Esophagus muscularis mucosa (tissue), 4 donors: ENCODE results near the gene C1orf105. TPM values are rescaled to one million over a fixed set of nuclear protein-coding genes. Genes with fewer than 3 reads are reported as not detected.

ENCODE experiments used
- DNase-seq: peaks from one replicate; pipeline ENCODE4 v3.0.0-alpha.2; 2017; ENCODE audit errors: extremely low spot score
- H3K27ac ChIP-seq, 4 donors: fragments of 200-600 bp; sonication (generic); replicated peaks in 1 of 4; 1 replicate in 3 of 4; 2 replicates in 1 of 4; pipeline ENCODE4 v1.5.1; 2016 to 2019; ENCODE audit warnings: mild to moderate bottlenecking in 1 of 4
- H3K27me3 ChIP-seq, 4 donors: fragments of 200-600 bp; sonication (generic); one replicate each; pipeline versions ENCODE4 v1.5.1 to v1.6.0; 2016 to 2019
- H3K36me3 ChIP-seq, 4 donors: fragments of 200-600 bp; sonication (generic); one replicate each; pipeline ENCODE4 v1.5.1; 2016 to 2019
- H3K4me1 ChIP-seq, 4 donors: fragments of 200-600 bp; sonication (generic); one replicate each; pipeline ENCODE4 v1.5.1; 2016 to 2019
- H3K4me3 ChIP-seq, 4 donors: fragments of 200-600 bp; sonication (generic); 1 replicate in 2 of 4; 2 replicates in 2 of 4; pipeline ENCODE4 v1.5.1; 2016 to 2019; ENCODE audit warnings: mild to moderate bottlenecking in 4 of 4, moderate library complexity in 1 of 4
- H3K9me3 ChIP-seq, 4 donors: fragments of 200-600 bp; sonication (generic); 1 replicate in 3 of 4; 2 replicates in 1 of 4; pipeline ENCODE4 v1.5.1; 2016 to 2019
- CTCF ChIP-seq, 3 experiments: fragments of 200-600 bp in 2 of 3; fragments of 450-650 bp in 1 of 3; sonication (generic) in 2 of 3; IDR thresholded peaks; one replicate each; pipeline ENCODE4 v1.5.1; 2017 to 2019; ENCODE audit warnings: antibody characterized with exemption in 3 of 3, mild to moderate bottlenecking in 2 of 3, moderate library complexity in 1 of 3
- EP300 ChIP-seq: sonication (generic); formaldehyde crosslinking; IDR thresholded peaks from one replicate; pipeline ENCODE4 v1.6.1; 2017; ENCODE audit warnings: antibody characterized with exemption
- POLR2A ChIP-seq: fragments of 450-650 bp; IDR thresholded peaks from one replicate; pipeline ENCODE4 v1.6.1; 2017; ENCODE audit warnings: antibody characterized with exemption, moderate library complexity, mild to moderate bottlenecking, low read depth
- POLR2AphosphoS5 ChIP-seq, 2 donors: sonication (generic); formaldehyde crosslinking; IDR thresholded peaks; one replicate each; pipeline ENCODE4 v1.6.1; 2017; ENCODE audit warnings: antibody characterized with exemption in 2 of 2
- WGBS: methylation state at CpG from one replicate; pipeline ENCODE4 v1.1.5; 2018; 5-methylcytosine and 5-hydroxymethylcytosine counted together
- intact Hi-C: fragments of 100-400 bp; cut with DNase I; formaldehyde crosslinking; loops from one replicate; pipeline ENCODE4 v1.15.1; 2023
- total RNA-seq, 4 donors: library from RNA; depleted of rRNA; stranded (reverse); fragments of >200 nt; gene quantifications; one replicate each; pipeline versions ENCODE4 v1.1.0 to v1.2.1, GENCODE V29; 2016

C1orf105 gene
- total RNA-seq, 4 donors from 2014 or later, result not detected

GRCh38 chr1:172507741-172508140 is 87.3 kb downstream of the C1orf105 start:
- H3K27ac ChIP-seq, result peak overlapping the region in 1 of 4 donors; percentile 30
- no peaks in the 10 kb centered on the region for H3K36me3 ChIP-seq
- H3K4me1 ChIP-seq, result peaks cover 0 to 8% (median 0%) of the 10 kb centered on the region in 4 donors
- no peak for DNase-seq
- no peaks in the 10 kb centered on the region for H3K9me3 ChIP-seq
- no peak overlapping the region for H3K4me3 ChIP-seq
- intact Hi-C loops, result no loop called here
- H3K27me3 ChIP-seq, result no peaks in the 10 kb centered on the region
- TF ChIP-seq CTCF (IDR thresholded peaks at IDR 0.05) (no peak), EP300 (no peak), POLR2AphosphoS5 (IDR thresholded peaks at IDR 0.05) (no peak), POLR2A (no peak)

- Histone ChIP-seq H3K4me3 (no peak overlapping the region), H3K27ac (no peak overlapping the region), H3K9me3 (no peaks in the 10 kb centered on the region), H3K4me1 (peaks cover 0 to 8% (median 0%) of the 10 kb centered on the region in 4 donors), H3K36me3 (no peaks in the 10 kb centered on the region), H3K27me3 (no peaks in the 10 kb centered on the region)
- WGBS, result 88% methylated on average over 3 of the region's 3 CpGs
- DNase-seq, result no peak
- TF ChIP-seq CTCF (IDR thresholded peaks at IDR 0.05) (no peak), POLR2A (no peak), EP300 (no peak), POLR2AphosphoS5 (IDR thresholded peaks at IDR 0.05) (no peak)
- intact Hi-C loops, result no loop called here
These were observed 90.0 kb downstream of the C1orf105 start for GRCh38 chr1:172510479-172510878.

GRCh38 chr1:172512591-172512990 is 92.1 kb downstream of the C1orf105 start:
- Histone ChIP-seq H3K27me3 (no peaks in the 10 kb centered on the region), H3K27ac (no peak overlapping the region), H3K9me3 (no peaks in the 10 kb centered on the region), H3K36me3 (no peaks in the 10 kb centered on the region), H3K4me1 (peaks cover 0 to 3% (median 0%) of the 10 kb centered on the region in 4 donors), H3K4me3 (no peak overlapping the region)
- DNase-seq, result no peak
- intact Hi-C loops, result no loop called here
- TF ChIP-seq POLR2AphosphoS5 (IDR thresholded peaks at IDR 0.05) (no peak), EP300 (no peak), POLR2A (no peak), CTCF (IDR thresholded peaks at IDR 0.05) (no peak)

GRCh38 chr1:172513479-172513878 is 93.0 kb downstream of the C1orf105 start:
- TF ChIP-seq POLR2AphosphoS5 (IDR thresholded peaks at IDR 0.05) (no peak), POLR2A (no peak), EP300 (no peak), CTCF (IDR thresholded peaks at IDR 0.05) (no peak)
- Histone ChIP-seq H3K9me3 (no peaks in the 10 kb centered on the region), H3K27me3 (no peaks in the 10 kb centered on the region), H3K4me3 (no peak overlapping the region), H3K36me3 (no peaks in the 10 kb centered on the region), H3K27ac (no peak overlapping the region), H3K4me1 (peaks cover 0 to 2% (median 0%) of the 10 kb centered on the region in 4 donors)
- intact Hi-C loops, result no loop called here
- no peak for DNase-seq

- whole genome bisulfite sequencing, result 78% methylated on average over 3 of the region's 3 CpGs
- DNase-seq, result no peak
- Histone ChIP-seq H3K9me3 (no peaks in the 10 kb centered on the region), H3K27ac (no peak overlapping the region), H3K27me3 (no peaks in the 10 kb centered on the region), H3K36me3 (no peaks in the 10 kb centered on the region), H3K4me3 (no peak overlapping the region), H3K4me1 (no peaks in the 10 kb centered on the region)
- intact Hi-C loops, result no loop called here
- TF ChIP-seq EP300 (no peak), POLR2A (no peak), CTCF (IDR thresholded peaks at IDR 0.05) (no peak), POLR2AphosphoS5 (IDR thresholded peaks at IDR 0.05) (no peak)
These were observed 93.6 kb downstream of the C1orf105 start for GRCh38 chr1:172514108-172514507.
